Activated T-helper 1 cell treated with Interleukin-2 at 50 U/mL for 16 hours (primary cell): ENCODE measurements around the gene PRDM5.

ENCODE experiments used
- DNase-seq: peaks from one replicate; pipeline ENCODE4 v3.0.0-alpha.2; 2020; ENCODE audit warnings: low read depth

PRDM5 gene

GRCh38 chr4:120903419-120903818, 19.1 kb downstream of the PRDM5 start:
- no peak for DNase-seq

GRCh38 chr4:120902925-120903324, 19.6 kb downstream of the PRDM5 start:
- no peak for DNase-seq

- no peak for DNase-seq
Measured at GRCh38 chr4:120901731-120902130, 20.8 kb downstream of the PRDM5 start.

- DNase-seq, result no peak
Measured at GRCh38 chr4:120897981-120898719, 24.4 kb downstream of the PRDM5 start.

GRCh38 chr4:120895554-120895953, 27.0 kb downstream of the PRDM5 start:
- DNase-seq, result no peak

GRCh38 chr4:120893314-120893713, 29.2 kb downstream of the PRDM5 start:
- no peak for DNase-seq

- no peak for DNase-seq
Measured at GRCh38 chr4:120886191-120886590, 36.3 kb downstream of the PRDM5 start.

- no peak for DNase-seq
Measured at GRCh38 chr4:120881846-120882245, 40.7 kb downstream of the PRDM5 start.

- DNase-seq, result no peak
Measured at GRCh38 chr4:120881351-120881750, 41.2 kb downstream of the PRDM5 start.

- no peak for DNase-seq
Measured at GRCh38 chr4:120877021-120877420, 45.5 kb downstream of the PRDM5 start.

GRCh38 chr4:120874792-120875774, 47.4 kb downstream of the PRDM5 start:
- no peak for DNase-seq

GRCh38 chr4:120873554-120873953, 49.0 kb downstream of the PRDM5 start:
- DNase-seq, result no peak

GRCh38 chr4:120871173-120871572, 51.4 kb downstream of the PRDM5 start:
- DNase-seq, result no peak

- DNase-seq, result no peak
Measured at GRCh38 chr4:120870279-120870673, 52.2 kb downstream of the PRDM5 start.

- DNase-seq, result no peak
Measured at GRCh38 chr4:120869613-120870278, 52.8 kb downstream of the PRDM5 start.

- DNase-seq, result no peak
Measured at GRCh38 chr4:120867506-120867905, 55.0 kb downstream of the PRDM5 start.

GRCh38 chr4:120865985-120866384, 56.5 kb downstream of the PRDM5 start:
- no peak for DNase-seq

- DNase-seq, result no peak
Measured at GRCh38 chr4:120864969-120865368, 57.6 kb downstream of the PRDM5 start.

- DNase-seq, result no peak
Measured at GRCh38 chr4:120862432-120862831, 60.1 kb downstream of the PRDM5 start.

- no peak for DNase-seq
Measured at GRCh38 chr4:120861852-120862251, 60.7 kb downstream of the PRDM5 start.

GRCh38 chr4:120858776-120859175, 63.8 kb downstream of the PRDM5 start:
- no peak for DNase-seq

- DNase-seq, result no peak
Measured at GRCh38 chr4:120857312-120857711, 65.2 kb downstream of the PRDM5 start.

GRCh38 chr4:120856294-120856693, 66.2 kb downstream of the PRDM5 start:
- DNase-seq, result no peak
